Measurements from ENCODE around the gene ZNF433.
A peak's percentile ranks its signal among the peaks of the same experiment; 100 is the strongest.

Gene ZNF433

GRCh38 chr19:12052497-12053169 is 17.2 kb upstream of the ZNF433 start, which contains the start of gene ZNF878:
TSS of gene ZNF878 (minus strand) at chr19:12052961. CDS start at chr19:12052801, 160 bp downstream.
- TF ChIP-seq CTCF (conservative IDR thresholded peaks at IDR 0.05) = no peak
- TF ChIP-seq ZFX (IDR thresholded peaks at IDR 0.05) = no peak
- peak within 1 kb of the TSS; percentile 20; the same call in 1 of the 2 replicates for H3K27ac ChIP-seq

GRCh38 chr19:12052091-12052496 is 16.6 kb upstream of the ZNF433 start:
- no peak overlapping the region; the same call in 1 of the 2 replicates for H3K27ac ChIP-seq
- TF ChIP-seq CTCF (conservative IDR thresholded peaks at IDR 0.05) = no peak
- no peak for TF ChIP-seq ZFX (IDR thresholded peaks at IDR 0.05)

GRCh38 chr19:12047868-12048267 is 12.4 kb upstream of the ZNF433 start:
- TF ChIP-seq ZFX (IDR thresholded peaks at IDR 0.05) (no peak), CTCF (conservative IDR thresholded peaks at IDR 0.05) (no peak)
- no peak overlapping the region for H3K27ac ChIP-seq

- TF ChIP-seq CTCF (conservative IDR thresholded peaks at IDR 0.05) = no peak
- H3K27ac ChIP-seq = no peak overlapping the region
Observed at GRCh38 chr19:12043752-12044422, 8.4 kb upstream of the ZNF433 start.

- TF ChIP-seq CTCF (conservative IDR thresholded peaks at IDR 0.05) = no peak
- no peak for TF ChIP-seq ZFX (IDR thresholded peaks at IDR 0.05)
- H3K27ac ChIP-seq = no peak overlapping the region
Observed at GRCh38 chr19:12042893-12043292, 7.4 kb upstream of the ZNF433 start.

GRCh38 chr19:12034620-12035019 is 859 bp downstream of the ZNF433 start:
- peak overlapping the region; percentile 79 for H3K27ac ChIP-seq
- TF ChIP-seq ZFX (IDR thresholded peaks at IDR 0.05) (no peak), CTCF (conservative IDR thresholded peaks at IDR 0.05) (no peak)

GRCh38 chr19:12034198-12034597 is 1.3 kb downstream of the ZNF433 start:
- H3K27ac ChIP-seq = no peak overlapping the region
- no peak for TF ChIP-seq CTCF (conservative IDR thresholded peaks at IDR 0.05)
- no peak for TF ChIP-seq ZFX (IDR thresholded peaks at IDR 0.05)

Data from C4-2B (cell line).